Activated gamma-delta T cell (primary cell): ENCODE results near the gene METAP2.
"Not testable (repeated sequence)": the region's sequence is repeated elsewhere in the genome, so short reads cannot be mapped to it uniquely, and the experiment has no call there.

ENCODE experiments used
- DNase-seq: peaks from one replicate; lab custom pipeline; 2025; lab: John Stamatoyannopoulos, UW

The METAP2 gene

DNA sequence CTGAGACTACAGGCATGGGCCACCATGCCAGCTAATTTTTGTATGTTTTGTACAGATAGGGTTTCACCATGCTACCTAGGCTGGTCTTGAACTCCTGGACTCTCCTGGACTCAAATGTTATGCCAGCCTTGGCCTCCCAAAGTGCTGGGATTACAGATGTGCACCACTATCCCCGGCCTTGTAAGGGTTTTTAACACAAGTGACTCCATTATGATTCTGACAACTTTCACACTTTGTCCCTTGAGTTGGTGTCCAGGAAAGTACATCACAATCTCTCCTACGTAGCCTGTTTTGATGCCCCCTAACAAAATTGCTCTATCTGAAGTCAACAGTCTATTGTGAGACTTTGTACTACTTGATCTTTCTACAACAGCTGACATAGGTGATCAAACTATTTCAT lies 11.4 kb upstream of the METAP2 start:
- DNase-seq, result no peak

- no peak for DNase-seq
Measured at GRCh38 chr12:95463050-95463449, 10.9 kb upstream of the METAP2 start.

- DNase-seq, result not testable (repeated sequence)
Measured at GRCh38 chr12:95463776-95464175, 10.2 kb upstream of the METAP2 start.

- DNase-seq, result no peak
Measured at GRCh38 chr12:95465275-95465674, 8.7 kb upstream of the METAP2 start.

- DNase-seq, result no peak
Measured at GRCh38 chr12:95470300-95470699, 3.7 kb upstream of the METAP2 start.

DNA sequence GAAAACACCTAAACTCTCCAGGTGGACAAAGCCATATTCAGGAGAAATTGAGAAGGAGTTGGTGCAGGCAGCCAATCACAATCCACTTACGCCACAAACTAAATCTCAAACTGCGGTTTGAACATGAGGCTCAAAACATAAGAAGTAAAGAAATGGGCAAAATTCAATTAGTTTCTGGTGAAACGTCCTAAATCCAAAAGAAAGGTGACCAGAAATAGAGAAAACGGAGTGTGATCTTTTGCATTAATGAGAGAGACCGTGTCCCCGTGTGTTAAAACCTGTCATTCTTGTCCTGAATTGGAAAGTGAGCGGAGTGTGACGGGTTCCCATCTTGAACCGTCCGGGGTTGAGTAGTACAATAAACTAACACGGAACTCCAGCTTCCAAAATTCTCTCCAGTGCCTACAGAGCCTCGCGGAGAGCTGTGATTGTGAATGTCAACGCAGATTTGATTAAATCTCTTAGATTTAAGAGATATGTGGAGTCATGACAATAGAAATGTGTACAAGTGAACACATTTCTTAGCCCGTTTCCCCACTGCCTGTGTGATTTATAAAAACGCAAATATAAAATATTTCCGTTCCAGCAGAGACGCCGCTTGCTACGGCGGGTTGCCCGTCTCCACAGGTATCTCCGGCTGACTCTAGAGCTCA lies 595 bp upstream of the METAP2 start:
- no peak for DNase-seq

- no peak for DNase-seq
Measured at GRCh38 chr12:95474660-95474958, 657 bp downstream of the METAP2 start.

DNA sequence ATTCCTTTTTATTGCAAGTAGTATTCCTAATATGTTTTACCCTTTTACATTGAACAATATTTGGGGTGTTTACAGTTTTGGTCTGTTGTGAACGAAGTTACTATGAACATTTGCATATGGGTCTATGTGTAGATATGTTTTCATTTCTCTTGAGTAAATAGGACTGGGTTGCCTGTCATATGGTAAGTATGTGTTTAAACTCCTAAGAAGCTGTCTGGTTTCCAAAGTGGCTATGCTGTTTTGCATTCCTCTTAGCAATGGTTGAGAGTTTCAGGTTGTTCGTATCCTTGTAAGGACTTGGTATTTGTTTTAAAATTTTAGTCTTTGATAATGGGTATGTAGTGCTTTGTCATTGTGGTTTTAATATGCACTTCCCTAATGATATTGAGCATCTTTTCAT lies 6.3 kb downstream of the METAP2 start:
- DNase-seq, result no peak

DNA sequence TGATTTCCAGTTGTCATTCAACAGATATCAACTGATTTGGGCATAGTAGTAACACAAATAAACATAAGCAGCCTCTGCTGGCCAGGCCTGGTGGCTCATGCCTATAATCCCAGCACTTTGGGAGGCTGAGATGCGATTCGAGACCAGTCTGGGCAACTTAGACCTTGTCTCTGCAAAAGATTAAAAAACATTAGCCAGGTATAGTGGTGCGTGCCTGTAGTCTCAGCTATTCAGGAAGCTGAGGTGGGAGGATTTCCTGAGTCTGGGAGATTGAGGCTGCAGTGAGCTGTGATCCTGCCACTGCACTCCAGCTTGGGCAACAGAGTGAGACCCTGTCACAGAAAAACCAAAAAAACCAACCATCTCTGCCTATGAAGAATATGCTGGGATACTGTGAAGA lies 7.1 kb downstream of the METAP2 start:
- DNase-seq, result no peak

DNA sequence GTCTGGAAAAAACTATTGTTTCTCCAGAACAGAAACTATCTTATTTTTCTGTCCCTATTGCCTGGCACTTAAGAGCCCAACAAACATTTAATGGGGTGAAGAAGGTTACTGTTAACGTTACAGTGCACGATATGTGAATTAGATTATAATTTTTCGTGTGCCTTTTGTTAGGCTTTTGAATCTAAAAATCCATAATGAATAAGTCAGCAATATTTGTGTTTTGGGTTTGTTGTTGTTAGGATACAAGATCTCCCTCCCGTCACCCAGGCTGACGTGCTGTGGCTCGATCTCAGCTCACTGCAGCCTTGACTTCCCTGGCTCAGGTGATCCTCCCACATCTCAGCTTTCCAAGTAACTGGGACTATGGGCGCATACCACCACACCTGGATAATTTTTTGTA lies 7.9 kb downstream of the METAP2 start:
- no peak for DNase-seq

GRCh38 chr12:95482564-95482963 lies 8.6 kb downstream of the METAP2 start:
- not testable (repeated sequence) for DNase-seq

DNA sequence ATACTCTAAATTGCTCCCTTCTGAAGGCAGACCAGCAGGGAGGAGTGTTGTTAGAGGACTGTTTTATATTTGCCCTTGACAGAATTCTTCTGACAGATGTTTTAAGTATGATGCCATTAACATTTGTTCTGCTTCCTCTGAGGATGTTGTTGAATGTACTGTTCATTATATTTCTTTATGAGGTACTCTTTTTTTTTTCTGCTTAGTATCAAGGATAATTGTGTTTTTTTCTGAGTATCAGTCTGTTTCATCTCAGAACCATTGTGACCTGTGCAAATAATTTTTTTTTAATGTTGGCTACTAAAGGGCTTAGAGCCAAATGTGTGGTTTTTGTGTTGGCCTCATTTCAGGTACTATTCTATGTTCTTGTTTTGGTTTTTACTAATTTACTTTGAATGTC lies 10.6 kb downstream of the METAP2 start:
- DNase-seq, result no peak

- no peak for DNase-seq
Measured at GRCh38 chr12:95487024-95487423, 13.1 kb downstream of the METAP2 start.

GRCh38 chr12:95492462-95492861 lies 18.5 kb downstream of the METAP2 start:
- DNase-seq, result no peak

- no peak for DNase-seq
Measured at GRCh38 chr12:95494888-95495287, 20.9 kb downstream of the METAP2 start.

DNA sequence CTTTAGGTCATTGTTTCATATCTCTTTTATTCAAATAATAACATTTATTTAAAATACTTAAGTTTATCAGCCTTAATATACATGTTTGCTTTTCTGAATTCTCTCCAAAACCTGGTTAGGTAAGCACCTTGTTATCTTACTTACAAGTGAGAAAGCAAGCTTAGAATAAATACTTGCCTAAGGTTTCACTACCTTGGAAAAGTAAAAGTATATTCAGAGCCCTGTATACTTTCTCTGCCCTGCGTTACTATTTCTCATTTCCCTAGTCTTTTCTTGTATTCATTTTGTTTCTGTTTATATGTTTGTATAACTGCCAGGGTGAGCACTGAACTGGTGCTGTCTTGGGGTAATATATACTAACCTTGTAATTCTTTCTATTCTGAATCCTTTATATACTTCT lies 21.5 kb downstream of the METAP2 start:
- DNase-seq, result no peak

GRCh38 chr12:95497031-95497430 lies 23.1 kb downstream of the METAP2 start:
- no peak for DNase-seq

DNA sequence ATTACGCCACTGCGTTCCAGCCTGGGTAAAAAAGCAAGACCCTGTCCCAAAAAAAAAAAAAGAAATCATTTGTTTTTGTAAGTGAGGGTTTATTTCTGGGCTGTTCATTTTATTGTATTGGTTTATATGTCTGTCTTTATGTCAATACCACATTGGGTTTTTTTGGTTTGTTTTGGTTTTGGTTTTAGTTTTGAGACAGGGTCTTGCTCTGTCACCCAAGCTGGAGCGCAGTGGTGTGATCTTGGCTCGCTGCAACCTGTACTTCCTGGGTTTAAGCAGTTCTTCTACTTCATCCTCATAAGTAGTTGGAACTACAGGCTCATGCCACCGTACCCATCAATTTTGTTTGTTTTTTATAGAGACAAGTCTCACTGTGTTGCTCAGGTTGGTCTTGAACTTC lies 25.0 kb downstream of the METAP2 start:
- no peak for DNase-seq

DNA sequence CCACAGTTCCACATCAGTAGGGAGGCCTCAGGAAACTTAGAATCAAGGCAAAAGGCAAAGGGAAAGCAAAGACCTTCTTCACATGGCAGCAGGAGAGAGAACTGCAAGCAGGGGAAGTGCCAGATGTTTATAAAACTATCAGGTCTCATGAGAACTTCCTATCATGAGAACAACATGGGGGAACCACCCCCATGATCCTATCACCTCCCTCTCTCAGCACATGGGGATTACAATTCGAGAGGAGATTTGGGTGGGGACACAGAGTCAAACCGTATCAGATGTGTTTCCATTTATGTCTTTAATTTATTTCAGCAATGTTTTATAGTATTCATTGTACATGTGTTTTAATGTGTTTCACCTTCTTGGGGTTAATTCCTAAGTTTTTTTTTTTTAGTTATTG lies 25.8 kb downstream of the METAP2 start:
- DNase-seq, result no peak

DNA sequence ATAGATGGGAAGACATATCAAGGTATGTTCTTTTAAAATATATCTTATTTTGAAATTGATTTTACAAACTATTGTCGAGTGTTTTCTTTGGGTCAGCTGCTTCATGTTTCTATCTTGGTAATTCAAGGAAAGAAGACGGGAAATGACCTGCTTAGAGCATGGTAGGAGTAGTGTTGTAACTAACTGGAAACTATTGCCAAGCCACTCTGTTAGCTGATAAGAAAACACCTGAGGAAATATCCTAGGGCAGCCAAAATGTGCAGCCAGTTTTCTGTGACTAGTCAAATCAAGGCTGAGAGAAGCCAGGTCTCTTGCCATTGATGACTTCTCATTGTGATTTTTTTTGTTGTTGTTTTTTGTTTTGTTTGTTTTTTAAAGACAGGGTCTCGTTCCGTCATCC lies 30.2 kb downstream of the METAP2 start:
- no peak for DNase-seq

- no peak for DNase-seq
Measured at GRCh38 chr12:95505039-95505438, 31.1 kb downstream of the METAP2 start.

GRCh38 chr12:95506707-95507523 lies 33.0 kb downstream of the METAP2 start:
- no peak for DNase-seq

DNA sequence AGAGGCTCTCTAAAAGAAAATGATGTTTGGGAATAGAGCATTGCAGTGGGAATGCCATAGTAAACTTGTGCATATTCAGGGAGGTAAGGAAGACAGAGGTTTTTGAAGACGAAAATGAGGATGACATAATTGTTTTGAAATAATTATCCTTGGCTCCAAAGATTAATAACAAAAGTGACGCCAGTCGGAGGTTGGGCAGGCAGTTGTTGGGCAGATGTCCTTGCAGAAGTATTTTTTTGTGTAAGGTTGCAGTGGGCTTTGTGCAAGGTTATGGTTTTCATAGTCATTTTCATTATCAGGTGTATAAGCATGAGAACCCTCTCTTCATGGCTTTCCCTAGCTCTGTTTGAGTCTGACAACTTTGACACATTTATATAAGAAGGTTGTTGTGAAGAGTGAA lies 35.3 kb downstream of the METAP2 start:
- DNase-seq, result no peak

DNA sequence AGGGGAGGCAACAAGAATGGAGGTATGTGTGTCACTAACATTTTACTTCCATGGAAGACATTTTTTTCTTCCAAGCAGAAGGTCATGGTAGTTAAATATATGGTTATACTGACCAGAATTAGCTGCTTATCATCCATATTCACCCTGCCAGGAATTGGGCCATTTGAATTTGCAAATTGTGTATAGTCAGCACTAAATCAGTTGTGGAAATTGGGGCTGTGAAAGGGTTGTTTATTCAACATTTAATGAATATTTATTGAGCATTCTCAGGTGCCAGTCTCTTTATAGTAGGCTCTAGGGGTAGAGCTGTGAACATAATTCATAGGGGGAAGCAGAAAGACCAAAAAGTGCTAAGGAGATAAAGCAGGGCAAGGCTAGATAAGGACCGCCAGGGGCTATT lies 38.0 kb downstream of the METAP2 start:
- no peak for DNase-seq
